ENCODE data around the gene CHRNG. TPM values are rescaled to one million over a fixed set of nuclear protein-coding genes. Genes with fewer than 3 reads are reported as not detected.

Gene CHRNG
- polyA plus RNA-seq, 2 of the 4 experiments (the other 2 are of a cell fraction): not detected

- POLR2A ChIA-PET: no interaction called here
Measured at GRCh38 chr2:232563580-232563979, 24.1 kb downstream of the CHRNG start.

GRCh38 chr2:232567721-232568120, 28.2 kb downstream of the CHRNG start:
- Histone ChIP-seq H3K9me3 (no peaks in the 10 kb centered on the region), H3K4me2 (peak overlapping the region; percentile 24; the same call in 2 of the 3 replicates), H3K4me1 (peaks cover 13% of the 10 kb centered on the region), H3K27ac (peak overlapping the region in 1 of 2 experiments; percentile 22; a peak in 1 of 6 replicates), H3K4me3 (no peak overlapping the region)
- TF ChIP-seq RNF2 (IDR thresholded peaks at IDR 0.05; ENCODE audit: borderline replicate concordance, low read depth) (no peak), CBX2 (IDR thresholded peaks at IDR 0.05; ENCODE audit: borderline replicate concordance, low read depth) (no peak), CHD4 (IDR thresholded peaks at IDR 0.05; ENCODE audit: borderline replicate concordance) (no peak), SREBF2 (IDR thresholded peaks at IDR 0.05) (no peak), POLR2A (IDR thresholded peaks at IDR 0.05; ENCODE audit: low read length) (no peak), POLR2AphosphoS2 (conservative IDR thresholded peaks at IDR 0.05; ENCODE audit: low read length) (no peak), ZNF302 (CRISPR knock-in tag; IDR thresholded peaks at IDR 0.05) (no peak), KDM5A (IDR thresholded peaks at IDR 0.05) (no peak), NFE2L2 (conservative IDR thresholded peaks at IDR 0.05; ENCODE audit: low read length) (no peak), HOXB5 (CRISPR knock-in tag; IDR thresholded peaks at IDR 0.05) (no peak), ZSCAN20 (CRISPR knock-in tag; IDR thresholded peaks at IDR 0.05) (no peak), NPAS2 (CRISPR knock-in tag; IDR thresholded peaks at IDR 0.05; ENCODE audit: borderline replicate concordance) (no peak), FOXS1 (CRISPR knock-in tag; IDR thresholded peaks at IDR 0.05) (no peak)
- FAIRE-seq (no peak), DNase-seq (ENCODE audit: low read depth in 1 of 2, low spot score in 1 of 2) (no peak), ATAC-seq (no peak)
- POLR2A ChIA-PET: interaction anchor here (1.3 kb wide), 1 partner anchor 17 kb away, joined by 6 read pairs; the partner anchor contains the start of genes EIF4E2 and TIGD1
- CTCF ChIA-PET: interaction anchor here (1.0 to 1.3 kb wide), 2 partner anchors 11 to 38 kb away, joined by 3 to 4 read pairs; no protein-coding TSS in a partner anchor

More at GRCh38 chr2:232563580-232563979, 24.1 kb downstream of the CHRNG start:
- no peak overlapping the region for H3K4me3 ChIP-seq
- ATAC-seq: no peak
- no peak overlapping the region for H3K4me2 ChIP-seq
- H3K9me3 ChIP-seq: no peaks in the 10 kb centered on the region
- no peak for DNase-seq (ENCODE audit: low read depth in 1 of 2, low spot score in 1 of 2)
- CTCF ChIA-PET: interaction anchor here (0.7 to 1.5 kb wide), 4 partner anchors 8 to 105 kb away, joined by 3 to 4 read pairs (median 4); no protein-coding TSS in a partner anchor
- H3K4me1 ChIP-seq: peaks cover 13% of the 10 kb centered on the region
- no peak for FAIRE-seq
- no peak overlapping the region for H3K27ac ChIP-seq
- 68% methylated on average over 3 of the region's 3 CpGs for WGBS (ENCODE audit: missing lambda C conversion rate)
- TF ChIP-seq MYC (IDR thresholded peaks at IDR 0.05; ENCODE audit: borderline replicate concordance, low read length): no peak
- no peak for TF ChIP-seq ELK1 (IDR thresholded peaks at IDR 0.05; ENCODE audit: low read depth, low read length)
- no peak for TF ChIP-seq ZC3H11A (IDR thresholded peaks at IDR 0.05)
- no peak for TF ChIP-seq ZNF302 (CRISPR knock-in tag; IDR thresholded peaks at IDR 0.05)
- no peak for TF ChIP-seq PBX3 (IDR thresholded peaks at IDR 0.05)
- no peak for TF ChIP-seq CBX2 (IDR thresholded peaks at IDR 0.05; ENCODE audit: borderline replicate concordance, low read depth)

- Histone ChIP-seq H3K4me1 (peaks cover 13% of the 10 kb centered on the region), H3K4me2 (peak overlapping the region; percentile 24; the same call in 2 of the 3 replicates), H3K9me3 (no peaks in the 10 kb centered on the region), H3K4me3 (no peak overlapping the region), H3K27ac (peak overlapping the region in 1 of 2 experiments; percentile 22; a peak in 2 of 6 replicates)
- ChIA-PET CTCF (interaction anchor here (1.0 to 1.3 kb wide), 4 partner anchors 9 to 37 kb away, joined by 3 to 4 read pairs (median 3); no protein-coding TSS in a partner anchor), POLR2A (interaction anchor here (1.3 kb wide), 1 partner anchor 18 kb away, joined by 6 read pairs; the partner anchor contains the start of genes EIF4E2 and TIGD1)
- no peak for FAIRE-seq
- ATAC-seq: peak; percentile 54 to 64; a peak in 2 of 6 replicates
- DNase-seq (ENCODE audit: low read depth in 1 of 2, low spot score in 1 of 2): peak; percentile 19 to 21
- TF ChIP-seq MAX (IDR thresholded peaks at IDR 0.05): no peak
- no peak for TF ChIP-seq FOSL2 (IDR thresholded peaks at IDR 0.05)
- TF ChIP-seq FOSL2 (CRISPR knock-in tag; IDR thresholded peaks at IDR 0.05): peak; percentile 50; the same call in 1 of the 2 replicates
- no peak for TF ChIP-seq E2F6 (IDR thresholded peaks at IDR 0.05; ENCODE audit: borderline replicate concordance, low read depth)
- 41% methylated on average over 5 of the region's 5 CpGs for WGBS (ENCODE audit: missing lambda C conversion rate)
Measured at GRCh38 chr2:232568161-232568560, 28.7 kb downstream of the CHRNG start.

Data from A549 (cell line).